ENCODE results near the gene MPPE1.

DNA sequence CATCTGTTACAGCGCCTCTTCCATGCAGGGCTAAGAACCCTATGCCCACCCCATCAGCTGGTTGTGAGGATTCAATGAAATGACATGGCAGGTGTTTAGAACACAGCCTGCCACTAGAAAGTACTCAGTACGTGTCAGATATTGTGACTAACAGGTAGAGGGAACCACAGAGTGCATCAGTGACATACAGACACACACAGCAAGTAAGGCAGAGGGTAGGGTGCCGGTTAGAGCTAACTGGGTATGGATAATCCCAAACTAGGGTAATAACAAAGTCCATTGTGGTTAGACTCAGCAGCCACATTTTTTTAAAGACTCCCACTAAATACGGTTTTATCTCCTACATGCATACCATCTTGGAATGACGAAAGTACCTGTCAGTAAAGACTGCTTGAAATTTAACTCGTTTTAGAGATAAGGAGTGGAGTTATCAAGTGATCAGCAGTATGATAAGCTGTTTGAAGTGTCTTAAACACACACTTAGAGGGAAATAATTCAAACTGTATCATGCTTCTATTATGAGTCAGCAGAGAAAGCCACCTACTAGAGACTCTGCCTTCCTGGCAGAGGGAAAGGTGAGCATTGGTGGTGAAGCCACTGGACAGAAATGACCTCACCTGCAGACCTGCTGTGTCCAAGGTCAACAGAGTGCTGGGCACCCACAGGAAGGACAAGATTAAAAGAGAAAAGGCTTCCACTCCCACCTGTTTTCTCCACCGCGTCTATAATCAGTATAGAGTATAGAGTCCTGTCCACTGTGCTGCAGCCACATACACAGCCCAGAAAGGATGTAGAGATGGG lies 20.6 kb downstream of the MPPE1 start:
- TF ChIP-seq, protein P1, sequence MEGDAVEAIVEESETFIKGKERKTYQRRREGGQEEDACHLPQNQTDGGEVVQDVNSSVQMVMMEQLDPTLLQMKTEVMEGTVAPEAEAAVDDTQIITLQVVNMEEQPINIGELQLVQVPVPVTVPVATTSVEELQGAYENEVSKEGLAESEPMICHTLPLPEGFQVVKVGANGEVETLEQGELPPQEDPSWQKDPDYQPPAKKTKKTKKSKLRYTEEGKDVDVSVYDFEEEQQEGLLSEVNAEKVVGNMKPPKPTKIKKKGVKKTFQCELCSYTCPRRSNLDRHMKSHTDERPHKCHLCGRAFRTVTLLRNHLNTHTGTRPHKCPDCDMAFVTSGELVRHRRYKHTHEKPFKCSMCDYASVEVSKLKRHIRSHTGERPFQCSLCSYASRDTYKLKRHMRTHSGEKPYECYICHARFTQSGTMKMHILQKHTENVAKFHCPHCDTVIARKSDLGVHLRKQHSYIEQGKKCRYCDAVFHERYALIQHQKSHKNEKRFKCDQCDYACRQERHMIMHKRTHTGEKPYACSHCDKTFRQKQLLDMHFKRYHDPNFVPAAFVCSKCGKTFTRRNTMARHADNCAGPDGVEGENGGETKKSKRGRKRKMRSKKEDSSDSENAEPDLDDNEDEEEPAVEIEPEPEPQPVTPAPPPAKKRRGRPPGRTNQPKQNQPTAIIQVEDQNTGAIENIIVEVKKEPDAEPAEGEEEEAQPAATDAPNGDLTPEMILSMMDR (IDR thresholded peaks at IDR 0.05; ENCODE audit: low read length): no peak
- no peak for TF ChIP-seq EZH2 (IDR thresholded peaks at IDR 0.05; ENCODE audit: borderline replicate concordance, low read length)

Measured in OCI-LY1 (cell line).